Activated T-cell treated with anti-CD3 and anti-CD28 coated beads, Interleukin-2, amount 50 U/mL, for 24 hours (primary cell): ENCODE results near the gene WNT8A.
"Not testable (repeated sequence)": the region's sequence is repeated elsewhere in the genome, so short reads cannot be mapped to it uniquely, and the experiment has no call there.

Source experiments
- DNase-seq: peaks from one replicate; pipeline ENCODE4 v3.0.0-alpha.2; 2020
- H3K27ac Mint-ChIP-seq: 2 replicates; pipeline ENCODE4 v1.8.0; 2020; ENCODE audit warnings: mild to moderate bottlenecking, mixed read lengths
- H3K27me3 Mint-ChIP-seq: 2 replicates; pipeline ENCODE4 v1.8.0; 2020; ENCODE audit warnings: mixed read lengths
- H3K36me3 Mint-ChIP-seq: 2 replicates; pipeline ENCODE4 v1.8.0; 2020; ENCODE audit warnings: low read depth, mixed read lengths
- H3K4me1 Mint-ChIP-seq: 2 replicates; pipeline ENCODE4 v1.8.0; 2020; ENCODE audit warnings: low read depth, mixed read lengths
- H3K4me3 Mint-ChIP-seq: 2 replicates; pipeline ENCODE4 v1.8.0; 2020; ENCODE audit warnings: mild to moderate bottlenecking, moderate library complexity, mixed read lengths
- H3K9me3 Mint-ChIP-seq: 2 replicates; pipeline ENCODE4 v1.8.0; 2020; ENCODE audit warnings: mixed read lengths

WNT8A gene

GRCh38 chr5:138068742-138069600, 14.9 kb upstream of the WNT8A start:
- Mint-ChIP-seq H3K27ac (no peak overlapping the region), H3K4me3 (no peak overlapping the region), H3K9me3 (no peaks in the 10 kb centered on the region), H3K36me3 (no peaks in the 10 kb centered on the region), H3K4me1 (peaks cover 4% of the 10 kb centered on the region), H3K27me3 (no peaks in the 10 kb centered on the region)
- peak; percentile 80 for DNase-seq

- H3K9me3 Mint-ChIP-seq, H3K36me3 Mint-ChIP-seq, H3K27me3 Mint-ChIP-seq, H3K4me3 Mint-ChIP-seq, H3K4me1 Mint-ChIP-seq, H3K27ac Mint-ChIP-seq, DNase-seq: not testable (repeated sequence)
These were observed 13.8 kb upstream of the WNT8A start for GRCh38 chr5:138070026-138070425.

DNA sequence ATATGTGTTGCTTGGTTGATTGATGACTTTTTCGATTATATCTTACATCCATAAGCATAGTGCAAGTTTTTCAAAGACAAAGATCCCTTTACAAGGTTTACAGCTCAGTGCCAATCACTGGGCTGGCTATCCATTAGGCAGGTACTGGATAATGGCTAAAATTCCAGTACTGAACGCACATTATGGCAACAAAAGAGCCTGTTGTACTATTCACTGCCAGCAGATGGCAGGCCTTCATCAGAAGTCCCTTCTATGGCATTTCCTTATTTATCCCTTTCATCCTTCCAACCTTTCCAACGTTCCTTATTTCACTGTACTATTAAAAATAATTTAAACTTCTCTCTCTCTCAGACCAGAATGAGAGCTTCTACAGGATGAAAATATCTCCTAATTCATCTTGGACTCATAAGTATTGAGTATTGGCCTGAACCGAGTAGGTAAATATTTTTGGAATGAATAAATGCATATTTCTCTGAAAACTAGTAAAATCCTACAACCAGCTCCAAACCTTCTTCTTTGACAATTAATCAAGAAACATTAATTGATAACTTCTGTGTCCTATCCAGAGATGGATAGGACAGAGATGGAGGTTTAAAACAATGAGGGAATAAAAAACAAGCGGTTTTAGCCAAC, 6.7 kb upstream of the WNT8A start:
- peak; percentile 48 for DNase-seq
- Mint-ChIP-seq H3K27ac (no peak overlapping the region), H3K4me1 (peaks cover 14% of the 10 kb centered on the region), H3K4me3 (no peak overlapping the region), H3K36me3 (no peaks in the 10 kb centered on the region), H3K27me3 (no peaks in the 10 kb centered on the region), H3K9me3 (no peaks in the 10 kb centered on the region)

DNA sequence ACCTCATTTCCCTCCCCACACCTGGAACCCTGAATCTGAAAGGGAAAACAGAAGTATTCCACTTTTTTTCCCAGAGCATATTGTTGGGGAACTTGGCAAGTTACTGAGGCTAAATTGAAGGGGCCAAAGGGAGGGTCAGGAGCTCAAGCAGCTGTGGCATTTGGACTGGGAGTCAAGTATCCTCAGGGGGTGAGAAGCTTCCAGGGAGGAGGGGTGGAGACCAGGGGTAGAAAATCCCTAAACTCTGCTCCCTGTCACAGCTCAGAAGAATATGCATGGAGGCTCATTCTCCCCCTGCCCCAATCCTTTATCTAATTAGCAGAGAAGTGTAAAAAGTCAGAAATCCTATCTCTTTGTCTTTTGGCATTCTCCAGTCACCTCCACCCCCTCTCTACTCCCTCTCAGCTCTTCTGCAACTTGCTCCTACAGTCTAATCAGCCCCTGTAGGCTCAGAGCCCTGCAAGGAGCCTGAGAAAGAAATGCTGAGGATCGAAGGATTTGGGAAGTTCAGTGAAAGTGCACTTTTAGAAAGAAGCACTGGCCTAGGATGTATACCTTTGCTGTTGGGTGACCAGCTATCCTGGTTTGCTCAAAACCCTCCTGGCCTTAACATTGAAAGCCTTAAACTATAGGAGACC, 5.7 kb upstream of the WNT8A start:
- Mint-ChIP-seq H3K36me3 (no peaks in the 10 kb centered on the region), H3K4me3 (no peak overlapping the region), H3K4me1 (peaks cover 14% of the 10 kb centered on the region), H3K27me3 (no peaks in the 10 kb centered on the region), H3K27ac (no peak overlapping the region), H3K9me3 (no peaks in the 10 kb centered on the region)
- DNase-seq: no peak

DNA sequence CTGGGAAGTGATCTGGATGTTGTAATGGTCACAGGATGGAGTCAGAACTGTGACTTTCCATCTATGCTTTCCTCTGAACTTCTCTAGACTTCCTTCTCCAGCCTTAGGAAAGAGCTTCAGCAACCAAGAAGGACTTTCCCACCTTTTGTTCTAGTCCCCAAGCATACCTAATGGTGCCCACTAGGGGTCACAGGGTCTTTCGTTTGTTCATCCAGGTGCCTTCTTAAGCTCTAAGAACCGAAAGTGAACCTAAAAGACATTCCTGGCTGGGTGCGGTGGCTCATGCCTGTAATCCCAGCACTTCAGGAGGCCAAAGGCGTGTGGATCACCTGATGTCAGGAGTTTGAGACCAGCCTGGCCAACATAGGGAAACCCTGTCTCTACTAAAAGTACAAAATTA, 1.8 kb upstream of the WNT8A start:
- H3K27ac Mint-ChIP-seq: peak overlapping the region; percentile 82
- no peak overlapping the region for H3K4me3 Mint-ChIP-seq
- no peaks in the 10 kb centered on the region for H3K27me3 Mint-ChIP-seq

DNA sequence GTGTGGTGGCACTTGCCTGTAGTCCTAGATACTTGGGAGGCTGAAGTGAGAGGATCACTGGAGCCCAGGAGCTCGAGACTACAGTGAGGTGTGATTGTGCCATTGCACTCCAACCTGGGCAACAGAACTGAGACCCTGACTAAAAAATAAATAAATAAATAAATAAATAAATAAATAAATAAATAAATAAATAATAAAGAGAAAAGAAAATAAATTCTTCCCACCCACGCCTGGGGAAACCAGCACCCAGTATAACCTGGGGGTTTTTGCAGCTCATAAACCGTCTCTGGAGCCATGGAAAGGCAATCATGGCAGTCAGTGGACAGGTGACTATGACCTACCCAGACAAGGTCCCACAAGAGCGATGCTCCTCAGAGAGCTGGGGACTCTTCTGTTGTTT, 7.9 kb downstream of the WNT8A start:
- H3K27ac Mint-ChIP-seq: no peak overlapping the region
- H3K27me3 Mint-ChIP-seq: no peaks in the 10 kb centered on the region
- H3K4me1 Mint-ChIP-seq: peaks cover 30% of the 10 kb centered on the region
- H3K36me3 Mint-ChIP-seq: no peaks in the 10 kb centered on the region
- no peak for DNase-seq
- H3K4me3 Mint-ChIP-seq: no peak overlapping the region
- no peaks in the 10 kb centered on the region for H3K9me3 Mint-ChIP-seq

More for the DNA sequence above, 1.8 kb upstream of the WNT8A start:
- no peaks in the 10 kb centered on the region for H3K9me3 Mint-ChIP-seq
- DNase-seq: no peak
- no peaks in the 10 kb centered on the region for H3K36me3 Mint-ChIP-seq
- H3K4me1 Mint-ChIP-seq: peaks cover 14% of the 10 kb centered on the region

- peaks cover 35% of the 10 kb centered on the region for H3K4me1 Mint-ChIP-seq
- H3K36me3 Mint-ChIP-seq: no peaks in the 10 kb centered on the region
- H3K9me3 Mint-ChIP-seq: no peaks in the 10 kb centered on the region
- H3K27me3 Mint-ChIP-seq: no peaks in the 10 kb centered on the region
- DNase-seq: no peak
- H3K27ac Mint-ChIP-seq: no peak overlapping the region
- no peak overlapping the region for H3K4me3 Mint-ChIP-seq
These were observed 8.5 kb downstream of the WNT8A start for GRCh38 chr5:138092301-138092700.

- H3K27ac Mint-ChIP-seq: no peak overlapping the region
- H3K4me1 Mint-ChIP-seq: peaks cover 35% of the 10 kb centered on the region
- H3K9me3 Mint-ChIP-seq: no peaks in the 10 kb centered on the region
- H3K27me3 Mint-ChIP-seq: no peaks in the 10 kb centered on the region
- no peak for DNase-seq
- no peak overlapping the region for H3K4me3 Mint-ChIP-seq
- no peaks in the 10 kb centered on the region for H3K36me3 Mint-ChIP-seq
These were observed 9.2 kb downstream of the WNT8A start for GRCh38 chr5:138093036-138093435.

DNA sequence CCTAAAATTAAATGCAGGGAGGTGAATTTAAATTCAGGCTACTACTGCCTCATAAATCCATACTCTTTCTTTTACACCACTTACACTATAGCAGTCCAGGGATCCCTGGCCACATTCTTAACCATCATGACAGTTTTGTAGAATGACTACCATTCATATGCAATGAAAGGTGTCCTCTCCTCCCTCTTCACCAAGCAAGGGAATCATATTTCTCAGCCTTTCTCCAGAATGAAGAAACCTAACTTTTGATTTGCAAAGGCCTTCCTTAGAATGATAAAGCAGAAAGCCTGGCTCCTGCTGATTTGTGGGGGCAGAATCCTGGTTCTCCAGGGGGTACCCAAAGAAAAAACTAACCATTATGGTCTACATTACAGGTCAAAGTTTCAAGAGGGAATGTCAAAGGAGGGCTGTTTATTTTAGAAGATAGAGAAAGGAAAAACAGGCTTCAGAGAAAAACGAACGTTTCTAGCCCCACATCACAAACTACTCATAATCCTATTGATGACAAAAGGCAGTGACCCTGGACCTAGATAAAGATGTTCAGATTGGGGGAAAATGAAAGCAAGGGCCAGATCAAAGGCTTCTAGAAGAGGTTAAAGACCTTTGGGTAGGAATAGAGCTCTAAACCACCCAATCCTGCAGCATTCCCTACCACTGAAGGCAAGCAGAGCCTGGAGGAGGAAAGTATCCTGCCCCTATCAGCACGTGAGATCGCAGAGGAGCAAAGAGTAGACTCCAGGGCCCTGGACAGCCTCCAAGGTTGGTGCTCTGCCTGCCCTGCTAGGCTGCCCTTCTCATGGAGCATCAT, 11.5 kb downstream of the WNT8A start:
- no peak overlapping the region for H3K4me3 Mint-ChIP-seq
- no peaks in the 10 kb centered on the region for H3K36me3 Mint-ChIP-seq
- H3K27me3 Mint-ChIP-seq: peaks cover 4% of the 10 kb centered on the region
- DNase-seq: no peak
- H3K9me3 Mint-ChIP-seq: no peaks in the 10 kb centered on the region
- H3K4me1 Mint-ChIP-seq: peaks cover 35% of the 10 kb centered on the region
- H3K27ac Mint-ChIP-seq: no peak overlapping the region

GRCh38 chr5:138096363-138096762, 12.5 kb downstream of the WNT8A start:
- H3K4me3 Mint-ChIP-seq: no peak overlapping the region
- H3K27ac Mint-ChIP-seq: no peak overlapping the region
- peaks cover 35% of the 10 kb centered on the region for H3K4me1 Mint-ChIP-seq

DNA sequence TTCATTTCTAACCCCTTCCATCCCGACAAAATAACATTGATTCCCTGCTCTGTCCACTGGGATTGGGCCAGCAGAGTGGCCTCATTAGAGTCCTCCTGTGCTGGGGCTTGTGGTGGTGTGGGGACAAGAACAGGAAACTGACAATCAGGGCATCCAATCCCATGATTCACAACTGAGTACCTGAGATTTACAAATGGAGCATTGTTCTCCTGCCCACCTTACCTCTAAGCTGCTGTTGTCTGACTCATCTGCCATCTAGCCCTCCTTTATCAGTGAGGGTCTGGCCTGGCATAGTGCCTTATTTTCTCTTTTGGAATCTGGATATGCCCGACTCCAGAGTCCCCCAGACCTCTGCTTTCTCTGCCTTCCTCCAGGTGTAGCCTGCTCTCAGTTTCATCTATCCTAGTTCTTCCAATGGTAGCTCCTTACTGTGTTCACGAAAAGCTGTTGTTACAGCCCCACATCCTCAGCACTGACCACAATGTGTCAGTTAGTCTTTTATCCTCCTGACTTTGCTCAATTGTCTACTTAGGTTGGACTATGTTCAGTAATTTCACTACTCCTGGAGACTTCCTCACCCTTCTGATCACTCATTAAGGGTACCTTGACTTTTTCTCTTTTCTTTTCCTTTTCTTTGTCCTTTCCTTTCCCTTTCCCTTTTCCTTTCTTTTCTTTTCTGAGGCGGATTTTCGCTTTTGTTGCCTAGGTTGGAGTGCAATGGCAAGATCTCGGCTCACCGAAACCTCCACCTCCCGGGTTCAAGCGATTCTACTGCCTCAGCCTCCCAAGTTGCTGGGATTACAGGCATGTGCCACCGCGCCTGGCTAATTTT, 13.4 kb downstream of the WNT8A start:
- Mint-ChIP-seq H3K4me1 (peaks cover 33% of the 10 kb centered on the region), H3K36me3 (no peaks in the 10 kb centered on the region), H3K4me3 (no peak overlapping the region), H3K27me3 (peaks cover 4% of the 10 kb centered on the region), H3K27ac (no peak overlapping the region), H3K9me3 (no peaks in the 10 kb centered on the region)
- DNase-seq: no peak

More at GRCh38 chr5:138096363-138096762, 12.5 kb downstream of the WNT8A start:
- H3K36me3 Mint-ChIP-seq: no peaks in the 10 kb centered on the region
- DNase-seq: no peak
- no peaks in the 10 kb centered on the region for H3K9me3 Mint-ChIP-seq
- H3K27me3 Mint-ChIP-seq: peaks cover 4% of the 10 kb centered on the region

- H3K9me3 Mint-ChIP-seq: no peaks in the 10 kb centered on the region
- H3K27me3 Mint-ChIP-seq: peaks cover 4% of the 10 kb centered on the region
- no peak for DNase-seq
- no peak overlapping the region for H3K4me3 Mint-ChIP-seq
- H3K4me1 Mint-ChIP-seq: no peaks in the 10 kb centered on the region
- no peak overlapping the region for H3K27ac Mint-ChIP-seq
- H3K36me3 Mint-ChIP-seq: no peaks in the 10 kb centered on the region
These were observed 18.9 kb downstream of the WNT8A start for GRCh38 chr5:138102454-138103318.

- Mint-ChIP-seq H3K27ac (no peak overlapping the region), H3K27me3 (peaks cover 4% of the 10 kb centered on the region), H3K36me3 (no peaks in the 10 kb centered on the region), H3K9me3 (no peaks in the 10 kb centered on the region), H3K4me3 (no peak overlapping the region), H3K4me1 (no peaks in the 10 kb centered on the region)
- DNase-seq: no peak
These were observed 19.4 kb downstream of the WNT8A start for GRCh38 chr5:138103319-138103637.
